ENCODE results near the gene B4GALT7.

The B4GALT7 gene

DNA sequence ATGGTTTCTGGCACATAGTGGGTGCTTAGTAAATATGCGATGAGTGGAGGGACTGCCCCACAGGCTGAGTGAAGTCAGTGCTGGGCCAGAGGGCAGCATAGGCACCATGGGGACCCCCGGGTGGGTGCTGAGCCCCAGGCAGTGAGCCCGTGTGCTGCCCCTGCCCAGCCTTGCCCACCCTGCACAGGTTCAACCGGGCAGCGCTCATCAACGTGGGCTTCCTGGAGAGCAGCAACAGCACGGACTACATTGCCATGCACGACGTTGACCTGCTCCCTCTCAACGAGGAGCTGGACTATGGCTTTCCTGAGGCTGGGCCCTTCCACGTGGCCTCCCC lies 7.2 kb downstream of the B4GALT7 start:
- in situ Hi-C loops (cut with MboI; ENCODE audit: low sequenced_read_pairs, unreplicated experiment) = loop anchor here (25.0 kb wide), 1 partner anchor 455 kb away; no protein-coding TSS in a partner anchor
- TF ChIP-seq, protein P1, sequence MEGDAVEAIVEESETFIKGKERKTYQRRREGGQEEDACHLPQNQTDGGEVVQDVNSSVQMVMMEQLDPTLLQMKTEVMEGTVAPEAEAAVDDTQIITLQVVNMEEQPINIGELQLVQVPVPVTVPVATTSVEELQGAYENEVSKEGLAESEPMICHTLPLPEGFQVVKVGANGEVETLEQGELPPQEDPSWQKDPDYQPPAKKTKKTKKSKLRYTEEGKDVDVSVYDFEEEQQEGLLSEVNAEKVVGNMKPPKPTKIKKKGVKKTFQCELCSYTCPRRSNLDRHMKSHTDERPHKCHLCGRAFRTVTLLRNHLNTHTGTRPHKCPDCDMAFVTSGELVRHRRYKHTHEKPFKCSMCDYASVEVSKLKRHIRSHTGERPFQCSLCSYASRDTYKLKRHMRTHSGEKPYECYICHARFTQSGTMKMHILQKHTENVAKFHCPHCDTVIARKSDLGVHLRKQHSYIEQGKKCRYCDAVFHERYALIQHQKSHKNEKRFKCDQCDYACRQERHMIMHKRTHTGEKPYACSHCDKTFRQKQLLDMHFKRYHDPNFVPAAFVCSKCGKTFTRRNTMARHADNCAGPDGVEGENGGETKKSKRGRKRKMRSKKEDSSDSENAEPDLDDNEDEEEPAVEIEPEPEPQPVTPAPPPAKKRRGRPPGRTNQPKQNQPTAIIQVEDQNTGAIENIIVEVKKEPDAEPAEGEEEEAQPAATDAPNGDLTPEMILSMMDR (IDR thresholded peaks at IDR 0.05; ENCODE audit: borderline replicate concordance, control extremely low read depth, extremely low read depth, insufficient read depth, missing control alignments) = no peak
- no peak for DNase-seq (ENCODE audit: low spot score)

DNA sequence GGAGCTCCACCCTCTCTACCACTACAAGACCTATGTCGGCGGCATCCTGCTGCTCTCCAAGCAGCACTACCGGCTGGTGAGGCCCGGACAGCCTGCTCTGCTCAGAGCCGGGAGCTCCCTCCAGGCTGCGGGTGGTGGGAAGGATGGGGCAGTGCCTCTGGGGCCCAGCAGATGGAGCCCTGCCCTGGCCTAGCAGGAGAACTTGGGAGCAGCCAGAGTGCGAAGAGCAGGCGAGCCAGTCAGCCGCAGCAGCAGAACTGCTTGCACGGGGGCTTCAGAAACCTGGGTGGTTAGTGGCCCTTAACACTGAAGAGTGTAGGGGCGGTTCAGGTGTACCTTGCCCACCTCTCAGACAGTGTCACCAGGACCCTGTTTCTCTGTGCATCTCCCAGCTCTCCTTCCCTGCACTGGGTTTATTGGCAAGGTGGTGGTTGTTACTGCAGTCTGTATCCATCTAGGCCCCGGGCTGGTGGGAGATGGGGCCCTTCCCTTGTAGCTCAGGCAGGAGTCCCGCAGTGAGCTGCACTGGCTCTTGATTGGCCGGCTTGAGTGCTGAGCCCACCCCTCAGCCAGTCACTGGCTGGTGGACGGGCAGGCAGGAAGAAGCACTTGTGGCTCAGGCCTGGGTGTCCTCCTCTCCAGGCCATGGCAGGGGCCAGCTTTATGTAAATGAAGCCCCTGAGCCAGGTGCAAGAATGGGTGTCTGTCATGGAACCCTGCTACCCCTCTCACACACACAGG lies 7.7 kb downstream of the B4GALT7 start:
- peak; percentile 84 for DNase-seq (ENCODE audit: low spot score)
- in situ Hi-C loops (cut with MboI; ENCODE audit: low sequenced_read_pairs, unreplicated experiment) = loop anchor here (25.0 kb wide), 1 partner anchor 455 kb away; no protein-coding TSS in a partner anchor
- TF ChIP-seq, protein P1 (IDR thresholded peaks at IDR 0.05; ENCODE audit: borderline replicate concordance, control extremely low read depth, extremely low read depth, insufficient read depth, missing control alignments) = peak; percentile 77

DNA sequence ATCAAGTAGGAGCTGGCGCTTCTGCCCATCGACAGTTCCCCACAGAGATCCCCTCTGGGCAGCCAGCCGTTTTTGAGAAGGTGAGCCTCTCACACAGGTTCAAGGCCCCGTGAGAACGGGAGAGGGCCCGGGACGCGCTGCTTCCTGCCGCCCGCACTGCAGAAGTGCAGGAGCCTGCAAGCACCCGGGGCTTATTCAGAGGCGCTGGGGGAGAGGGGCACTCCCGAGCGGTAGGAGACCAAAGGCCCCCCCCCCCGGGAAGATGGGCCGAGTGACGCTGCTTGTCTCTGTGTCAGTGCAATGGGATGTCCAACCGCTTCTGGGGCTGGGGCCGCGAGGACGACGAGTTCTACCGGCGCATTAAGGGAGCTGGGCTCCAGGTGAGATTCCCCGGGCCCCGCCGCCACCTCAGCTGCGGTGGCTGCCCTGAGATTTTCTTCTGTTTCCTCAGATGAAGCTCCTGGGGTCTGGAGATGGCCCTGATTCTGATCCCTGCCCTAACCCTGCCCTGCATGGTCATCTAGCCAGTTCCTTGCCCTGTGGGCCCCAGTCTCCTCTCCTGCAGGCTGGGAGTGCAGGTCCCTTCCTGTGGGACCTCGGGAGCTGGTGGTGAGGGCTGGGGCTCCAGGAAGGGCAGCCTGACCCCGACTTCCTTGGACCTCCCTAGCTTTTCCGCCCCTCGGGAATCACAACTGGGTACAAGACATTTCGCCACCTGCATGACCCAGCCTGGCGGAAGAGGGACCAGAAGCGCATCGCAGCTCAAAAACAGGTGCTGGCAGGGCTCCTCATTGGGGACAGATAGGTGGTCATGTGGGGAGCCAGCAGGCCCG lies 8.5 kb downstream of the B4GALT7 start:
- no peak for DNase-seq (ENCODE audit: low spot score)
- TF ChIP-seq, protein P1 (IDR thresholded peaks at IDR 0.05; ENCODE audit: borderline replicate concordance, control extremely low read depth, extremely low read depth, insufficient read depth, missing control alignments) = no peak
- in situ Hi-C loops (cut with MboI; ENCODE audit: low sequenced_read_pairs, unreplicated experiment) = loop anchor here (25.0 kb wide), 1 partner anchor 454 kb away; no protein-coding TSS in a partner anchor

DNA sequence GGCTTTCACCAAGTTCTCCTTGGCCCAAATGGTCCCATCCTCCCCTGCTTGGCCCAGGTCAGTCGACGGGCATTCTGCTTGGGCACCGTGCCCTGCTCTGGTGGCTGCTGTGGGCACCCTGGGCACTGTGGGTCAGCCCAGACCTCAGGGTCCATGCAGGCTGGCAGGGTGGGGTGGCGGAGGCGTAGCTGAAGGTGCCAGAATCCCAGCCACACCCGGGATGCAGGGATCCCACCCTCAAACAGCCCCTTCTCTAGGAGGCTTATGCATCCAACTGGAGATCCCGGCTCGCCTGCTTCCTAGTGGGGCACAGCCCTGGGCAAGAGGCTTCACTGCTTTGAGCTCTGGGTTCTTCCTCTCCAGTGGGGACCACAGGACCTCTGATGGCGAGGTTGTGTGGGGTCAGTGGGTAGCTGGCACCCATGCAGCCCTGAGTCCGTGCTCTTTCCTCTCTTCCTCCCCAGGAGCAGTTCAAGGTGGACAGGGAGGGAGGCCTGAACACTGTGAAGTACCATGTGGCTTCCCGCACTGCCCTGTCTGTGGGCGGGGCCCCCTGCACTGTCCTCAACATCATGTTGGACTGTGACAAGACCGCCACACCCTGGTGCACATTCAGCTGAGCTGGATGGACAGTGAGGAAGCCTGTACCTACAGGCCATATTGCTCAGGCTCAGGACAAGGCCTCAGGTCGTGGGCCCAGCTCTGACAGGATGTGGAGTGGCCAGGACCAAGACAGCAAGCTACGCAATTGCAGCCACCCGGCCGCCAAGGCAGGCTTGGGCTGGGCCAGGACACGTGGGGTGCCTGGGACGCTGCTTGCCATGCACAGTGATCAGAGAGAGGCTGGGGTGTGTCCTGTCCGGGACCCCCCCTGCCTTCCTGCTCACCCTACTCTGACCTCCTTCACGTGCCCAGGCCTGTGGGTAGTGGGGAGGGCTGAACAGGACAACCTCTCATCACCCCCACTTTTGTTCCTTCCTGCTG lies 9.4 kb downstream of the B4GALT7 start:
- TF ChIP-seq, protein P1 (IDR thresholded peaks at IDR 0.05; ENCODE audit: borderline replicate concordance, control extremely low read depth, extremely low read depth, insufficient read depth, missing control alignments) = no peak
- DNase-seq (ENCODE audit: low spot score) = no peak

DNA sequence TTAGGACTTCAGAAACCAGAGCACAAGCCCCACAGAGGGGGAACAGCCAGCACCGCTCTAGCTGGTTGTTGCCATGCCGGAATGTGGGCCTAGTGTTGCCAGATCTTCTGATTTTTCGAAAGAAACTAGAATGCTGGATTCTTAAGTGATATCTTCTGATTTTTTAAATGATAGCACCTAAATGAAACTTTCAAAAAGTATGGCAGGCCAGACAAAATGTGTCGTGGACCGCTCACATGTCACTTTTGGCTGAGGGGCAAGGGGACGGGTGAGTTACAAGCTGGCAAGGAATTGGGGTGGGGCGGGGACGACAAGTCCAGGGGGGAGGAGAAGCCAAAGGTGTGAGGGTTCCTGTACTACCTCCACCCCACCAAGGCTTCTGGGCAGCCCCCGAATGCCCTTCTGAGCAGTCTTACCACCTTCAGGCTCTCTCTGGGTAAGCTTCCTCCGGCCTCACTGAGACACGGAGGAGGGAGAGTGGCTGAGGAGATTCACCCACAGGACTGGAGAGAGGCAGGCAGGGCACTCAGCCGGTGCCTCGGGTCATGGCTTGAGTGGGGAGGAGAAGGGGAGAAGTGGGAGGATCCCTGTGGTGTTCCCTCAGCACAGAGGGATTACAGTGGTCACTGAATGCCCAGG lies 10.3 kb downstream of the B4GALT7 start:
- in situ Hi-C loops (cut with MboI; ENCODE audit: low sequenced_read_pairs, unreplicated experiment) = loop anchor here (25.0 kb wide), 1 partner anchor 452 kb away; no protein-coding TSS in a partner anchor
- no peak for DNase-seq (ENCODE audit: low spot score)
- TF ChIP-seq, protein P1 (IDR thresholded peaks at IDR 0.05; ENCODE audit: borderline replicate concordance, control extremely low read depth, extremely low read depth, insufficient read depth, missing control alignments) = no peak

More for the DNA sequence above, 9.4 kb downstream of the B4GALT7 start:
- in situ Hi-C loops (cut with MboI; ENCODE audit: low sequenced_read_pairs, unreplicated experiment) = loop anchor here (25.0 kb wide), 1 partner anchor 453 kb away; no protein-coding TSS in a partner anchor

All from GM13976 (cell line).